ENCODE results near the gene MOK.
A peak's percentile ranks its signal among the peaks of the same experiment; 100 is the strongest.

The MOK gene

DNA sequence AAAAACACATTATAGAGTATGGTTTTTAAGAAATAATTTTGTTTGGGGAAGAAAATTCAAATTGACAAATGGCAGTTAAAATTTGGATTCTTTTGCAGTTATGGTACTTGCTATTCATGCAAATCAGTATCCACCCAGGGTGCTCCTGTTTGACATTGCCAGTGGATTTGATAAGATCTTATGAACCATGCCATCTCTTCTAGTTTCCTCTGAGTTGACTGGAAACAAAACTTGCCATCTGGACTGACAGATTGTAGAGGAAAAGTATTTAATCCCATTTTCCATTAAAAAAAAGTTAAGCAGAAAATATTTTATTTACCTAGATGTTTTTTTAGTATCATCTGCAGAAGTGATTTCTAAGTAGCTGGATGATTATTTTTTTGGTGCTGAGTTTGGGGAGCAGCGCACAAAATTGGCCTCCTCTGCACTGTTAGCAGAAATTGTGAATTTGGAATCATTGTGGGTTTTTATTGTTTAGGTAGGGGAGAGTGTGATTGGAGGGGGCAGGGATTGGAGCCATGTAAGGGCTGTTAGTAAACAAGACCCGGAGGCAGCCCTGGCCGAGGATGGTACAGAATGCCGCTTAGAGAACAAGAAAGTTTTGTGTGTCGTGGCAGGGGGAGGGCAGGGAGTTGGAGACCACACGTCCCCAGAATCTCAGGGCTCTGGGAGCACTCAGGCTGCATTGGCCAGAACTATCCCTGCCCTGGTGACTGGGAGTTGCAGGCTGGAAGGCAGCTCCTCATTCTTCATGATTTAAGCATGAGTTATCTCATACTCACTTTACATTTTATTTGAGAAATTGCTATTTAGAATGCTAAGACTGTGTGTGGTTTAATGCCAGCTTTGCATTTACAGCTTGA is 108.7 kb downstream of the MOK start:
- no peak overlapping the region for H3K4me3 ChIP-seq (replicated peaks in 1 of 2; ENCODE audit: low read depth in 2 of 2, low read length in 2 of 2)
- no peak for DNase-seq (ENCODE audit: low read depth in 2 of 2)
- TF ChIP-seq, protein P1, sequence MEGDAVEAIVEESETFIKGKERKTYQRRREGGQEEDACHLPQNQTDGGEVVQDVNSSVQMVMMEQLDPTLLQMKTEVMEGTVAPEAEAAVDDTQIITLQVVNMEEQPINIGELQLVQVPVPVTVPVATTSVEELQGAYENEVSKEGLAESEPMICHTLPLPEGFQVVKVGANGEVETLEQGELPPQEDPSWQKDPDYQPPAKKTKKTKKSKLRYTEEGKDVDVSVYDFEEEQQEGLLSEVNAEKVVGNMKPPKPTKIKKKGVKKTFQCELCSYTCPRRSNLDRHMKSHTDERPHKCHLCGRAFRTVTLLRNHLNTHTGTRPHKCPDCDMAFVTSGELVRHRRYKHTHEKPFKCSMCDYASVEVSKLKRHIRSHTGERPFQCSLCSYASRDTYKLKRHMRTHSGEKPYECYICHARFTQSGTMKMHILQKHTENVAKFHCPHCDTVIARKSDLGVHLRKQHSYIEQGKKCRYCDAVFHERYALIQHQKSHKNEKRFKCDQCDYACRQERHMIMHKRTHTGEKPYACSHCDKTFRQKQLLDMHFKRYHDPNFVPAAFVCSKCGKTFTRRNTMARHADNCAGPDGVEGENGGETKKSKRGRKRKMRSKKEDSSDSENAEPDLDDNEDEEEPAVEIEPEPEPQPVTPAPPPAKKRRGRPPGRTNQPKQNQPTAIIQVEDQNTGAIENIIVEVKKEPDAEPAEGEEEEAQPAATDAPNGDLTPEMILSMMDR (IDR thresholded peaks at IDR 0.05; ENCODE audit: low read depth, low read length), result no peak

DNA sequence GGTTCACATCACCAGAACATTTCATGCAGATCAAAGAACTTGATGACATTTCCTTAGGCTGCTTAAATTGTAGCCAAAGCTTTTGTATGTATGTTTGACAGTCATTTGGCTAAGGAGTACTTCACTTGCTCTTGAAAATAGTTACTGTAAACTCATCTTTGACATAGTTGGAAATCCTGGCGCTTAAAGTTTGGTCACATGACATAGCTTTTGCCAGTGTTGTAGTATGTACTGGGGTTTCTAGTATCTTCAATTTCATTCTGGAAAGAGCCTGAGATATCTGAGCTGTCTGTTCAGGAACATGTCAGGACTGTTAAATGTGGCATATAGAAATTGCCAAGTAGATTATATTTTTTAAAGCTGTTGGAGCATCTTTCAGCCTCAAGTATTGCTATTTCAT is 109.5 kb downstream of the MOK start:
- peak in 1 of 2 donors; percentile 40 for DNase-seq (ENCODE audit: low read depth in 2 of 2)
- TF ChIP-seq, protein P1 (IDR thresholded peaks at IDR 0.05; ENCODE audit: low read depth, low read length), result no peak
- H3K4me3 ChIP-seq (replicated peaks in 1 of 2; ENCODE audit: low read depth in 2 of 2, low read length in 2 of 2), result no peak overlapping the region

- DNase-seq (ENCODE audit: low read depth in 2 of 2), result no peak
- no peak overlapping the region for H3K4me3 ChIP-seq (replicated peaks in 1 of 2; ENCODE audit: low read depth in 2 of 2, low read length in 2 of 2)
- TF ChIP-seq, protein P1 (IDR thresholded peaks at IDR 0.05; ENCODE audit: low read depth, low read length), result no peak
These were observed 110.1 kb downstream of the MOK start for GRCh38 chr14:102194856-102195255.

- TF ChIP-seq, protein P1 (IDR thresholded peaks at IDR 0.05; ENCODE audit: low read depth, low read length), result no peak
- no peak overlapping the region for H3K4me3 ChIP-seq (replicated peaks in 1 of 2; ENCODE audit: low read depth in 2 of 2, low read length in 2 of 2)
These were observed 112.0 kb downstream of the MOK start for GRCh38 chr14:102192840-102193502.

GRCh38 chr14:102189874-102190273 is 115.1 kb downstream of the MOK start:
- TF ChIP-seq, protein P1 (IDR thresholded peaks at IDR 0.05; ENCODE audit: low read depth, low read length), result no peak
- no peak for DNase-seq (ENCODE audit: low read depth in 2 of 2)
- no peak overlapping the region for H3K4me3 ChIP-seq (replicated peaks in 1 of 2; ENCODE audit: low read depth in 2 of 2, low read length in 2 of 2)

More at GRCh38 chr14:102192840-102193502, 112.0 kb downstream of the MOK start:
- no peak for DNase-seq (ENCODE audit: low read depth in 2 of 2)

GRCh38 chr14:102188187-102188586 is 116.8 kb downstream of the MOK start:
- DNase-seq (ENCODE audit: low read depth in 2 of 2), result no peak
- no peak overlapping the region for H3K4me3 ChIP-seq (replicated peaks in 1 of 2; ENCODE audit: low read depth in 2 of 2, low read length in 2 of 2)
- TF ChIP-seq, protein P1 (IDR thresholded peaks at IDR 0.05; ENCODE audit: low read depth, low read length), result no peak

Data from cardiac fibroblast (primary cell).